DMS53 treated with DMSO at 0.1 percent for 48 hours (cell line): ENCODE data around the gene PACRG.
"Not testable (repeated sequence)": the region's sequence is repeated elsewhere in the genome, so short reads cannot be mapped to it uniquely, and the experiment has no call there.

Source experiments
- DNase-seq: peaks from one replicate; lab custom pipeline; 2025; ENCODE audit not compliant: unreplicated experiment; lab: John Stamatoyannopoulos, UW

Gene PACRG

GRCh38 chr6:163301726-163302635 is 574.2 kb downstream of the PACRG start:
- DNase-seq = no peak

GRCh38 chr6:163302747-163303146 is 575.0 kb downstream of the PACRG start:
- no peak for DNase-seq

- DNase-seq = no peak
These were observed 578.2 kb downstream of the PACRG start for GRCh38 chr6:163306000-163306399.

GRCh38 chr6:163308629-163309440 is 581.1 kb downstream of the PACRG start:
- no peak for DNase-seq

GRCh38 chr6:163309491-163310026 is 581.8 kb downstream of the PACRG start:
- DNase-seq = no peak

GRCh38 chr6:163310096-163310972 is 582.6 kb downstream of the PACRG start:
- no peak for DNase-seq

GRCh38 chr6:163310973-163311383 is 583.2 kb downstream of the PACRG start:
- no peak for DNase-seq

GRCh38 chr6:163311830-163312229 is 584.1 kb downstream of the PACRG start:
- peak; percentile 28 for DNase-seq

- no peak for DNase-seq
These were observed 585.8 kb downstream of the PACRG start for GRCh38 chr6:163313566-163313965.

- DNase-seq = no peak
These were observed 586.2 kb downstream of the PACRG start for GRCh38 chr6:163313981-163314380.

GRCh38 chr6:163314791-163315470 is 587.2 kb downstream of the PACRG start:
- no peak for DNase-seq

- DNase-seq = not testable (repeated sequence)
These were observed 589.2 kb downstream of the PACRG start for GRCh38 chr6:163316866-163317495.

GRCh38 chr6:163318071-163318786 is 590.5 kb downstream of the PACRG start:
- no peak for DNase-seq

- DNase-seq = no peak
These were observed 592.0 kb downstream of the PACRG start for GRCh38 chr6:163319609-163320366.

GRCh38 chr6:163320402-163320801 is 592.6 kb downstream of the PACRG start:
- DNase-seq = no peak

GRCh38 chr6:163320804-163321203 is 593.0 kb downstream of the PACRG start:
- DNase-seq = no peak

- no peak for DNase-seq
These were observed 593.9 kb downstream of the PACRG start for GRCh38 chr6:163321717-163322116.

GRCh38 chr6:163323274-163323673 is 595.5 kb downstream of the PACRG start:
- no peak for DNase-seq
